Measurements from ENCODE around the gene KCNK1. TPM values are rescaled to one million over a fixed set of nuclear protein-coding genes. Genes with fewer than 3 reads are reported as not detected.
"Not testable (repeated sequence)": the region's sequence is repeated elsewhere in the genome, so short reads cannot be mapped to it uniquely, and the experiment has no call there.

Gene KCNK1
- total RNA-seq, 1 donor, result 2.9 TPM

DNA sequence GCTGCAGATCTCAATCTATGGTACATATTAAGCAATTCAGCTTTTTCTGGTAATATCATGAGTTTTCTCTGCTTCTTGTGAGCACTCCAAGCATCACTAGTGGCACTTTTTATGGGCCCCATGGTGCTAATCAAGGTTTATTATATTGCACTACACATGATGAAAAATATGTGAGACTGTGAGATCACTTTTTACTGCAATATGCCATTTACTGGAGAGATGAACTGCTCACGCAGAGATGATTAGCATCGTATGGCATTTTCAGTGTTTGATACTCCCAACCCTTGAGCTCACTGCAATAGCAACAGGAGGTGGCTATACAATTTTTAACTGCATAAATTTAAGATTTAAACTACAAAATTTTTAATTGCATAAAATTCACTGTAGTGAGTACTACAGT, 8.7 kb upstream of the KCNK1 start:
- no peak for DNase-seq (ENCODE audit: low read depth)
- H3K4me3 ChIP-seq (ENCODE audit: low read depth, low read length), result no peak overlapping the region
- TF ChIP-seq, protein P1, sequence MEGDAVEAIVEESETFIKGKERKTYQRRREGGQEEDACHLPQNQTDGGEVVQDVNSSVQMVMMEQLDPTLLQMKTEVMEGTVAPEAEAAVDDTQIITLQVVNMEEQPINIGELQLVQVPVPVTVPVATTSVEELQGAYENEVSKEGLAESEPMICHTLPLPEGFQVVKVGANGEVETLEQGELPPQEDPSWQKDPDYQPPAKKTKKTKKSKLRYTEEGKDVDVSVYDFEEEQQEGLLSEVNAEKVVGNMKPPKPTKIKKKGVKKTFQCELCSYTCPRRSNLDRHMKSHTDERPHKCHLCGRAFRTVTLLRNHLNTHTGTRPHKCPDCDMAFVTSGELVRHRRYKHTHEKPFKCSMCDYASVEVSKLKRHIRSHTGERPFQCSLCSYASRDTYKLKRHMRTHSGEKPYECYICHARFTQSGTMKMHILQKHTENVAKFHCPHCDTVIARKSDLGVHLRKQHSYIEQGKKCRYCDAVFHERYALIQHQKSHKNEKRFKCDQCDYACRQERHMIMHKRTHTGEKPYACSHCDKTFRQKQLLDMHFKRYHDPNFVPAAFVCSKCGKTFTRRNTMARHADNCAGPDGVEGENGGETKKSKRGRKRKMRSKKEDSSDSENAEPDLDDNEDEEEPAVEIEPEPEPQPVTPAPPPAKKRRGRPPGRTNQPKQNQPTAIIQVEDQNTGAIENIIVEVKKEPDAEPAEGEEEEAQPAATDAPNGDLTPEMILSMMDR (IDR thresholded peaks at IDR 0.05; ENCODE audit: insufficient read depth, low read length), result no peak

DNA sequence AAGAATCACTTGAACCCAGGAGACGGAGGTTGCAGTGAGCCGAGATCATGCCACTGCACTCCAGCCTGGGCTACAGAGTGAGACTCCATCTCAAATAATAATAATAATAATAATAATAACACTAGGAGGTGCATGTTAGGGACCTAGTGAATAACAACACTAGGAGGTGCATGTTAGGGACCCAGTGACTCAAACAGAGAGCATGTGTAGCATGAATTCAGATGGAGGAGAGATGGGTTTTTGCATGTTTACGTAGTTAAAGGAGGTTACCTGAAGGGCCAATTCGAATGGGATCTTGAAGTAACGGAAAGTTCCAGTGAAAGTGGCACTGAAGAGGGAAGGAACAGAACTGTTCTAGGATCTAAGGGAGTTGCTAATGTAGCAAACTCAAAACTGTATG, 7.1 kb upstream of the KCNK1 start:
- TF ChIP-seq, protein P1 (IDR thresholded peaks at IDR 0.05; ENCODE audit: insufficient read depth, low read length), result no peak
- no peak for DNase-seq (ENCODE audit: low read depth)
- no peak overlapping the region for H3K4me3 ChIP-seq (ENCODE audit: low read depth, low read length)

DNA sequence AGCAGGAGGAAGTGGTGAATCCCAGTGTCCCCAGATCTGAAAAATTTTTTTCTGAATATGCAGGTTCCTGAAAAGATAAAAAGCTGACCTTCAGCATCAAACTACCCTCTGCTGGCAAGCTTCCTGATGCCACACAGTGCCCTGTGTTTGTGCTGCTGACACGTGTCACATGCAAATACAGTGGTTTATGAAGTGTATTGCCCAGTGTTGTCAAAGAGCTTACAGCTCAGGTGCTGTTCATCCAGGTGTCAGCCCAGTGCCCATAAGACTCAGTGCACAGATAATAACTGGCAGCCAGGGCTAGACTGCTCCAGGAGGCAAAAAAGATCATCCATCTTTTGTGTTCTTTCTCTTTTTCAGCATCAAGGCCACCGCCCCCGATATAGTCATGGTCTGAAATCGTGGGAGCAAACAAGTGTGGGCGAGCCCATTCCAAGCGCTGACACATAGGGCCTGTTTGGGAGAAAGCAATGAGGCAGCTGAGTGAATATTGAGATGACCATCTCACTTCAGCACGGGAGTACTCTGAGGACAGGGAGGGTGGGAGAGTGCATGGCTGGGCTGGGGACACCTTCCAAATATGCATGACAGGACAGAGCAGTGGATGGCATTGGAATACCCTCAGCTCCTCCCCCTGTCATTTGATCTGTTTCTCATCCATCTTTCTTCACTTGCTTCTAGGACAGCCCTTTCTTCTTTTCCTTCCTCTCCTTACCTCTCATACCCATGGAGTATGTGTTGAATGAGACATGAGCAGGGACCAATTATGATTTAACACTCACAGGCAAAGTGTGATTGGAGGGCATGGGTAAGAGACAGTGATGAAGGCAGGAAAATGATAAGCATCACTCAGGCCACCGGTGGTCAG, 6.4 kb upstream of the KCNK1 start:
- DNase-seq (ENCODE audit: low read depth), result no peak

DNA sequence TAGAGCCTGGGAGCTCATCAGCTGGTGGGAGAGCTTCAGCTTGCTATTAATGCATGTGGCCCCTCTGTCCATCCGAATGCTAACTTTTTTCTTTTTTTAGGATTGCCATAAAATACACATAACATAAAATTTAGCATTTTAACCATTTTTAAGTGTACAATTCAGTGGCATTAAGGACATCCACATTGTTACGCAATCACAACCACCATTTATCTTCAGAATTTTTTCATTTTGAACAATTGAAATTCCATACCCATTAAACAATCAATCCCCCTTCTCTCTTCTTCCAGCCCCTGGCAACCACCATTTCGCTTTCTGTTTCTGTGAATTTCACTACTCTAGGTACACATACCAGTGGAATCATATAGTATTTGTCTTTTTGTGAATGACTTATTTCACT, 4.9 kb upstream of the KCNK1 start:
- TF ChIP-seq, protein P1 (IDR thresholded peaks at IDR 0.05; ENCODE audit: insufficient read depth, low read length), result no peak
- H3K4me3 ChIP-seq (ENCODE audit: low read depth, low read length), result no peak overlapping the region
- no peak for DNase-seq (ENCODE audit: low read depth)

More for the DNA sequence above, 6.4 kb upstream of the KCNK1 start:
- TF ChIP-seq, protein P1 (IDR thresholded peaks at IDR 0.05; ENCODE audit: insufficient read depth, low read length), result no peak
- no peak overlapping the region for H3K4me3 ChIP-seq (ENCODE audit: low read depth, low read length)

DNA sequence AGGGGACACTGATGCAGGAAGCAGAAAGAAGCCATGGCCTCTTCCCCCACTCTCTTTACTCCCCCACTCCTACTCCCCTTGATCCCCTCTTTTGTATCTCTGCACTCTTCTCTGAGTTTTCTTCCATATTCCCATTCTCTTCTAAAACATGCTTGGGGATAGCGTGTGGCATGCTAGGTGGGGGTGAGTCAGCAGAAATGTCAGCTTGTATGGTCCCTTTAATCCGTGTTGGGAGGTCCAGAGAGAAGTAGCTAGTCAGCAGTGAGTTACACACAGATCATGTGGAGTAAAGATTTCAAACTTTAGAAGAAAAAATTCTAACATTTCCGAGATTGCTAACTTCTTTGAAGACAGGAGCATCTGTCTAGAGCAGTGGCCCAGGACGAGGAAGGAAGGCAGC, 4.0 kb upstream of the KCNK1 start:
- TF ChIP-seq, protein P1 (IDR thresholded peaks at IDR 0.05; ENCODE audit: insufficient read depth, low read length), result no peak
- no peak overlapping the region for H3K4me3 ChIP-seq (ENCODE audit: low read depth, low read length)
- no peak for DNase-seq (ENCODE audit: low read depth)

DNA sequence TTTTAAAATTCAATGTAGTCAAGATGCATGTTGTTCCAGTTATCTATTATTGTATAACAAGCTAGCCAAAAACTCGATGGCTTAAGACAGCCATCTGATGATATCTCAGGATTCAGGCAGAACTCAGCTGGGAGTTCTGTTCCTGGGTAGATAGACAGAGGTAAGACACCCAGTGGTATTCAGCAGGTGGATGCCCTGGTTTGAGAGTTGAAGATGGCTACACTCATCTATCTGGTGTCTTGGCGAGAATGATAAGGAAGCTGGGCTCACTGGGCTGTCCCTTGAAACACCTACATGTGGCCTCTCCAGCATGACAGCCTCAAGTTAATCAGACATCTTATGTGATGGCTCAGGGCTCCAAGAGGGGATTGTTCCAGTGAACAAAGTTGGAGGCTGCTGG, 3.3 kb upstream of the KCNK1 start:
- TF ChIP-seq, protein P1 (IDR thresholded peaks at IDR 0.05; ENCODE audit: insufficient read depth, low read length), result no peak
- no peak for DNase-seq (ENCODE audit: low read depth)
- no peak overlapping the region for H3K4me3 ChIP-seq (ENCODE audit: low read depth, low read length)

DNA sequence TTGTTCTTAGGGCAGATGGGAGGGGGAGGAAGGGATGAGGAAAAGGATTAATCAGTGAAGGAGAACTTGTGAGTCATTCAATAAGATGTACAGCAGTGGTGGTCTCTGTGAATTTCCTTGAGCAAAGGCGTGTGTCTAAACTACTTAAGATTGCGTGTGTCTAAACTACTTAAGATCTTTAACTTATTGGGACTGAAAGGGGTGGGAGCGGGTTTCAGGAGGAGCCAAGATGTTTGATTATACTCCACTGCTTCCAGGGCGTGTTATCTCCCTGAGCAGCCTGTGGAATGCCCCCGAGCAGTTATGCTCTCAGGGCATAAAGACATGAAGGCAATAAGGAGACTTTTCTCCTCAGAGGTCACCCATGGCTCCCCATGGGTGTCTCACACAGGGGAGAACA, 2.5 kb upstream of the KCNK1 start:
- not testable (repeated sequence) for DNase-seq (ENCODE audit: low read depth); H3K4me3 ChIP-seq (ENCODE audit: low read depth, low read length)
